ENCODE results near the gene DUSP22.
"Not testable (repeated sequence)": the region's sequence is repeated elsewhere in the genome, so short reads cannot be mapped to it uniquely, and the experiment has no call there.

The DUSP22 gene, protein sequence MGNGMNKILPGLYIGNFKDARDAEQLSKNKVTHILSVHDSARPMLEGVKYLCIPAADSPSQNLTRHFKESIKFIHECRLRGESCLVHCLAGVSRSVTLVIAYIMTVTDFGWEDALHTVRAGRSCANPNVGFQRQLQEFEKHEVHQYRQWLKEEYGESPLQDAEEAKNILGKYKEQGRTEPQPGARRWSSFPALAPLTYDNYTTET

GRCh38 chr6:291697-292505 lies at the start of gene DUSP22:
Gene DUSP22 (plus strand): TSS chr6:292487. CDS start chr6:292540, 53 bp downstream.
- Histone ChIP-seq H3K9ac (ENCODE audit: low read depth, low read length) (peak within 1 kb of the TSS; percentile 75; the same call in 1 of the 2 replicates), H3K27me3 (ENCODE audit: insufficient read depth, low read length) (peaks cover 25% of the 10 kb centered on the region), H3K4me3 (ENCODE audit: low read length) (peak within 1 kb of the TSS; percentile 84), H3K36me3 (ENCODE audit: insufficient read depth, low read depth, low read length) (no peaks in the 10 kb centered on the region), H3K9me3 (ENCODE audit: insufficient read depth, low read depth, low read length) (no peaks in the 10 kb centered on the region), H3K4me1 (ENCODE audit: insufficient read depth, low read length) (peaks cover 10% of the 10 kb centered on the region; the same call in 1 of the 2 replicates), H3K27ac (ENCODE audit: low read length) (no peak within 1 kb of the TSS)

DNA sequence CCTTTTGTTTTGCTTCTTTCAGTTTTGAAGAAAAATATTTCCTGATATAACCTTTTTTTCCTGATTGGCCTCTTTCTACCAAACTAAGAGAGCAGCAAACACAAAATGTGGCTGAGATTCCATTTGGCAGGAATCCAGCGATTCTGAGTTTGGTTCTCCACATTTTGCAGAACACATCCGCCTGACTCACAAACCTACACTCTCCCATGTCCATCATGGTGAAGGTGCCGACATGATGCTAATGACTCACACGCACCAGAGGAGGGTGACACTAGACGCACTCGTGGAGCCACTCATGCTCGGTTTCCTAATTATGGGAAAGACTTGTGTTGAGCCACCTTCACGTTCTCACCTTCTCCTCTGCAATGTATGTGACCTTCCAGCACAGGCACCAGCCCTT lies 45.9 kb upstream of the DUSP22 start:
- Histone ChIP-seq H3K27me3 (ENCODE audit: insufficient read depth, low read length) (no peaks in the 10 kb centered on the region), H3K36me3 (ENCODE audit: insufficient read depth, low read depth, low read length) (no peaks in the 10 kb centered on the region), H3K9me3 (ENCODE audit: insufficient read depth, low read depth, low read length) (no peaks in the 10 kb centered on the region), H3K4me1 (ENCODE audit: insufficient read depth, low read length) (no peaks in the 10 kb centered on the region), H3K9ac (ENCODE audit: low read depth, low read length) (no peak overlapping the region), H3K27ac (ENCODE audit: low read length) (no peak overlapping the region), H3K4me3 (ENCODE audit: low read length) (no peak overlapping the region)

DNA sequence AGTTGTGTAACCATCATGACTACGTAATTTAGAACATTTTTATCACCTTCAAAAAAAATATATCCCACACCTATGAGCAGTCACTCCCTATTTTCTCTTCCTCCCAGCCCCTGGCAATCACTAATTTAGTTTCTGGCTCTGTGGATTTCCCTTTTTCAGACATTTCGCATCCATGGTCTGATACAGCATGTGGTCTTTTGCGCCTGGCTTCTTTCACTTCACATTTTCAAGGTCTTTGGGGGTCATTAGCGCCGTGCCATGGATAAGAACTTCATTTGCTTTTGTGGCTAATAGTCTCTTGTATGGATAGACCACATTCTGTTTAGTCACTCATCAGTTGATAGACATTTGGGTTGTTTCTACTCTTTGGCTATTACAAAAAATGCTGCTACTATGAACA lies 44.9 kb upstream of the DUSP22 start:
- H3K27me3 ChIP-seq (ENCODE audit: insufficient read depth, low read length): no peaks in the 10 kb centered on the region
- no peak overlapping the region for H3K4me3 ChIP-seq (ENCODE audit: low read length)
- no peaks in the 10 kb centered on the region for H3K4me1 ChIP-seq (ENCODE audit: insufficient read depth, low read length)
- H3K9ac ChIP-seq (ENCODE audit: low read depth, low read length): no peak overlapping the region
- no peak overlapping the region for H3K27ac ChIP-seq (ENCODE audit: low read length)
- H3K9me3 ChIP-seq (ENCODE audit: insufficient read depth, low read depth, low read length): no peaks in the 10 kb centered on the region
- no peaks in the 10 kb centered on the region for H3K36me3 ChIP-seq (ENCODE audit: insufficient read depth, low read depth, low read length)

- H3K27ac ChIP-seq (ENCODE audit: low read length): not testable (repeated sequence)
Measured at GRCh38 chr6:248046-248445, 44.2 kb upstream of the DUSP22 start.

GRCh38 chr6:250676-251075 lies 41.6 kb upstream of the DUSP22 start:
- Histone ChIP-seq H3K4me3 (ENCODE audit: low read length) (no peak overlapping the region), H3K4me1 (ENCODE audit: insufficient read depth, low read length) (no peaks in the 10 kb centered on the region), H3K27me3 (ENCODE audit: insufficient read depth, low read length) (no peaks in the 10 kb centered on the region), H3K27ac (ENCODE audit: low read length) (no peak overlapping the region), H3K9ac (ENCODE audit: low read depth, low read length) (no peak overlapping the region), H3K9me3 (ENCODE audit: insufficient read depth, low read depth, low read length) (no peaks in the 10 kb centered on the region), H3K36me3 (ENCODE audit: insufficient read depth, low read depth, low read length) (no peaks in the 10 kb centered on the region)

More at GRCh38 chr6:248046-248445, 44.2 kb upstream of the DUSP22 start:
- not testable (repeated sequence) for H3K27me3 ChIP-seq (ENCODE audit: insufficient read depth, low read length); H3K9me3 ChIP-seq (ENCODE audit: insufficient read depth, low read depth, low read length); H3K4me3 ChIP-seq (ENCODE audit: low read length); H3K9ac ChIP-seq (ENCODE audit: low read depth, low read length); H3K4me1 ChIP-seq (ENCODE audit: insufficient read depth, low read length); H3K36me3 ChIP-seq (ENCODE audit: insufficient read depth, low read depth, low read length)

- Histone ChIP-seq H3K9ac (ENCODE audit: low read depth, low read length) (no peak overlapping the region), H3K4me1 (ENCODE audit: insufficient read depth, low read length) (no peaks in the 10 kb centered on the region), H3K4me3 (ENCODE audit: low read length) (no peak overlapping the region), H3K27me3 (ENCODE audit: insufficient read depth, low read length) (no peaks in the 10 kb centered on the region), H3K27ac (ENCODE audit: low read length) (no peak overlapping the region), H3K9me3 (ENCODE audit: insufficient read depth, low read depth, low read length) (no peaks in the 10 kb centered on the region), H3K36me3 (ENCODE audit: insufficient read depth, low read depth, low read length) (no peaks in the 10 kb centered on the region)
Measured at GRCh38 chr6:251920-252319, 40.4 kb upstream of the DUSP22 start.

DNA sequence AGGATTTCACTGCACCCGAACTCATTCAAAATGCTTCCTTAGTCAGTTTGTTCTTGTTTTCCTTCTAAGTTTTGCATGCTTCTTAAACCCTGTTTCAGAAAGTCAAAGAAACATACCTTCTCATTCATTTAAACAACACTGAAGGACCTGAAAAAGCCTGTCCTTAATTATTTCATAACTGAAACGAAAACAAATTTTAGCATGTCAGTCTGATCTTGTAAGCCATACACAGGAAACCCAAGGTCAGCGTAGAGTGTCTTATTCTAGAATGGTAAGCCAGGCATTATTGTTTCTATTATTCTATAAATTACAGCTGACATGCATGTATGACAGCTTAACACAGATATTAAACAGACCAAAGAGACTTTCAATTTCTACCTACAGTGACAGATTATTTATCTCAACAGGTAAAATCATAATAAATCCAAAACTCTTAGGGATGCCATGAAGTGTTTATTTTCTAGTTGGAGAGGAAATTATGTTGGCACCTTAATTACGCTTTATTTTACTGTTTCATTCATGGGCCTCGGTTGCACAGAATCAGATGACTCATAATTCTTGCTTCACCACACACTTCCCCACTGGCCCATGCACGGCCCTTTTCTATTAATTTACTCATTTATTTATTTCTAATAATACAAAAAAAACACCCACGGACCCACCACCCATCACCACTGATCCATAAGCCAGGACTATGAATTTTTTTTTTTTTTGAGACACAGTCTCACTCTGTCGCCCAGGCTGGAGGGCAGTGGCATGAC lies 39.3 kb upstream of the DUSP22 start:
- H3K9ac ChIP-seq (ENCODE audit: low read depth, low read length): no peak overlapping the region

GRCh38 chr6:254016-254415 lies 38.3 kb upstream of the DUSP22 start:
- Histone ChIP-seq H3K27ac (ENCODE audit: low read length) (no peak overlapping the region), H3K9ac (ENCODE audit: low read depth, low read length) (no peak overlapping the region), H3K27me3 (ENCODE audit: insufficient read depth, low read length) (no peaks in the 10 kb centered on the region), H3K9me3 (ENCODE audit: insufficient read depth, low read depth, low read length) (no peaks in the 10 kb centered on the region), H3K4me1 (ENCODE audit: insufficient read depth, low read length) (no peaks in the 10 kb centered on the region), H3K36me3 (ENCODE audit: insufficient read depth, low read depth, low read length) (no peaks in the 10 kb centered on the region), H3K4me3 (ENCODE audit: low read length) (no peak overlapping the region)

More for the DNA sequence above, 39.3 kb upstream of the DUSP22 start:
- H3K4me3 ChIP-seq (ENCODE audit: low read length): no peak overlapping the region
- H3K4me1 ChIP-seq (ENCODE audit: insufficient read depth, low read length): no peaks in the 10 kb centered on the region
- H3K9me3 ChIP-seq (ENCODE audit: insufficient read depth, low read depth, low read length): no peaks in the 10 kb centered on the region
- no peak overlapping the region for H3K27ac ChIP-seq (ENCODE audit: low read length)
- H3K36me3 ChIP-seq (ENCODE audit: insufficient read depth, low read depth, low read length): no peaks in the 10 kb centered on the region
- H3K27me3 ChIP-seq (ENCODE audit: insufficient read depth, low read length): no peaks in the 10 kb centered on the region

DNA sequence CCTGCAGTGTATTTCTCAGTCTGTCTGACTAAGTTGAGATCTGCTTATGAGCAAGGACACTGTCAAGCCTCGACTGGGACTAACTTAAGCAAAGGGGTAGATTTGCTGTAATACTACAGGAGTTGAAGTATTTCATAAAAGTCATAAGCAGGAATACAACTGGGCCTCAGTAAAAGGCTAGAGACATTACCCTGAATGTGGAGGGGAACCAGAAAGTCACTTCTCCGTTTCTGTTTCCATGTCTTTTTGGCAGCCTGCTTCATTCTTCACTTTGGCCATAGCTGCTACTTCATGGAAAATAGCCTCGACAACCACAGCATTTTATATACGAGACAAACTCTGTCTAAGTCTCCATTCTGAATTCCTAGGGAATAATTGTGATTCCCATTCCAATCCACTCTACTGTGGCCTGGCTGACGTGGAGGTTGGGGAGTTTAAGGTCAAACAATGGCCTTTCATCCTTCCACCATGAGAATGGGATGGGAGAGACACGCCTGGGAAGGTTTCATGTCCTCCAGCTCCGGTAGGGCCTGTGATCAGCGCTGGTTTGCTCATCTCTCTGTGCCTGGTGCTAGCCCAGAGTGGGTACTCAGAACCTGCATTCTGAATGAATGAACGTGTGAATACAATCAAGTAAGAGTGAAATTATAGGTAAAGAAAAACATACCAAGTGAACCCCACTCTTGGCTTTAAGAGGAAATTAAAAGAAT lies 37.1 kb upstream of the DUSP22 start:
- Histone ChIP-seq H3K4me1 (ENCODE audit: insufficient read depth, low read length) (no peaks in the 10 kb centered on the region), H3K27me3 (ENCODE audit: insufficient read depth, low read length) (no peaks in the 10 kb centered on the region), H3K4me3 (ENCODE audit: low read length) (no peak overlapping the region), H3K27ac (ENCODE audit: low read length) (no peak overlapping the region), H3K9me3 (ENCODE audit: insufficient read depth, low read depth, low read length) (0 out of 2 replicates have a peak, but pooled peaks cover under 1% of the 10 kb centered on the region), H3K9ac (ENCODE audit: low read depth, low read length) (no peak overlapping the region), H3K36me3 (ENCODE audit: insufficient read depth, low read depth, low read length) (no peaks in the 10 kb centered on the region)

DNA sequence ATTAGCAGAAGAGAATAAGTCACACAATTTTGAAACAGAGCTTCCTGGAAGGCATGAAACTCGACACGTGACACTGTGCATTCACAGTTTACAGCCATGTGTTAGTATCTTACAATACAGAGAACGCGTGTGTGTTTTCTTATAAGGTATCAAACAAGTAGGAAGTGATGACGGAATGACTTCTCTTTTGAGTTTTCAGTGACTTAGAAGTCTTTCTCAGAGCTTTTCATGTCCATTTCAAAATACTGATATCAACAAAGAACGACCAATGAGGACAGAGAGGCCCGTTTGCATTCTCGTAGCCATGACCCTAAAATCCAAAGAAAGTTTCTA lies 36.6 kb upstream of the DUSP22 start:
- H3K27ac ChIP-seq (ENCODE audit: low read length): no peak overlapping the region
- no peak overlapping the region for H3K4me3 ChIP-seq (ENCODE audit: low read length)
- no peak overlapping the region for H3K9ac ChIP-seq (ENCODE audit: low read depth, low read length)
- H3K36me3 ChIP-seq (ENCODE audit: insufficient read depth, low read depth, low read length): no peaks in the 10 kb centered on the region
- 0 out of 2 replicates have a peak, but pooled peaks cover 2% of the 10 kb centered on the region for H3K9me3 ChIP-seq (ENCODE audit: insufficient read depth, low read depth, low read length)
- no peaks in the 10 kb centered on the region for H3K4me1 ChIP-seq (ENCODE audit: insufficient read depth, low read length)
- no peaks in the 10 kb centered on the region for H3K27me3 ChIP-seq (ENCODE audit: insufficient read depth, low read length)

- Histone ChIP-seq H3K27me3 (ENCODE audit: insufficient read depth, low read length) (no peaks in the 10 kb centered on the region), H3K4me3 (ENCODE audit: low read length) (no peak overlapping the region), H3K9ac (ENCODE audit: low read depth, low read length) (no peak overlapping the region), H3K27ac (ENCODE audit: low read length) (no peak overlapping the region), H3K4me1 (ENCODE audit: insufficient read depth, low read length) (no peaks in the 10 kb centered on the region), H3K36me3 (ENCODE audit: insufficient read depth, low read depth, low read length) (no peaks in the 10 kb centered on the region), H3K9me3 (ENCODE audit: insufficient read depth, low read depth, low read length) (0 out of 2 replicates have a peak, but pooled peaks cover 2% of the 10 kb centered on the region)
Measured at GRCh38 chr6:256169-256568, 36.1 kb upstream of the DUSP22 start.
